Measurements from ENCODE around the gene EIF4B. TPM values are rescaled to one million over a fixed set of nuclear protein-coding genes. Genes with fewer than 3 reads are reported as not detected.

EIF4B gene
- polyA plus RNA-seq, 1 of the 3 experiments (the other 2 are of a cell fraction), result 267 TPM

DNA sequence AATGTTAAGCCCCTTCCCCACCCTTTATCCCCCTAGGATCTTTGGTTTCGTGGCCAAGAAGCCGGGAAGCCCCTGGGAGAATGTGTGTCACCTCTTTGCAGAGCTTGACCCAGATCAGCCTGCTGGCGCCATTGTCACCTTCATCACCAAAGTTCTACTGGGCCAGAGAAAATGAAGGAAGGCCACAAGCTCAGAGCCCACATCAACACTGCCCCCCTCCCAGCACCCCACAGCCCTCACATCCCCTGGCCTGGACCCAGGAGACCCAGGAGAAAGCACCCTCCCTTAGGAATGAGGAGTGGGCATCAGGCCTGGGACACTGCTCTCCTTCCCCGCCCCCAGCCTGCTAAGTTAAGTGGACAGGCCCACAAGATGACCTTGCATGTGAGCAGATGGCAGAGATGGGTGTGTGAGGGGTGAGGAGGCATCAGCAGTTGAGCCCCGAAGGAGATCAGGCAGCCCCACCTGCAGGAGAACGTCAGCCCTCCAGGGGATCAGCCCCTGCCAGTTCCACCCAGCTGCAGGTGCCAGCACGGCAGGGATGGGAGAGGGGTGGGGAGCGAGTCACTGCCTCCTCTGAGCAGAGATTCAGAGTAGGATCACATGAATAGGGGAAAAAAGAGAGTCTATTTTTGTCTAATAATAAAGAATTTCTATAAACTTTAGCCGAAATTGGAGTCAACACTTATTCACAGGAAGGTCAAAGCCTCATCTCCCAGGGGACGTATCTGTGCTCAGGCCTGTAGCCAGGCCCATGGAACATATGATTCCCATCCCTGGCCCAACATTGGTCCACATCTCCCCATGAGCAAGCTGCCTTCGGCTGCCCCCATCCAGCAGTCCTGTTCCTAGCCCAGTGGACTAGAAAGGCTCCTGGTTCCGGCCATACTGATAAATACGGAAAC is 57.7 kb downstream of the EIF4B start:
- Histone ChIP-seq H3K36me3 (replicated peaks in 1 of 2; ENCODE audit: control insufficient read depth in 1 of 2, insufficient read depth in 2 of 2, low read length in 1 of 2) (peaks cover 16 to 38% of the 10 kb centered on the region in 2 experiments), H3K9ac (no peak overlapping the region), H3F3A (replicated peaks; ENCODE audit: insufficient read depth) (peaks cover 36% of the 10 kb centered on the region), H2AFZ (ENCODE audit: low read depth) (no peak overlapping the region), H3K79me2 (ENCODE audit: insufficient read depth) (no peaks in the 10 kb centered on the region), H3K9me2 (no peaks in the 10 kb centered on the region), H3K27me3 (ENCODE audit: insufficient read depth) (no peaks in the 10 kb centered on the region), H3K4me1 (ENCODE audit: control insufficient read depth in 1 of 2, insufficient read depth in 2 of 2, low read depth in 1 of 2, low read length in 1 of 2) (peaks cover 17 to 22% of the 10 kb centered on the region in 2 experiments; a peak in 3 of 4 replicates), H3K4me2 (no peak overlapping the region), H3K4me3 (ENCODE audit: low read depth in 2 of 2, low read length in 1 of 2) (no peak overlapping the region), H4K20me1 (ENCODE audit: insufficient read depth) (no peaks in the 10 kb centered on the region), H3K9me3 (no peaks in the 10 kb centered on the region), H3K27ac (ENCODE audit: low read depth in 2 of 2, low read length in 1 of 2) (peak overlapping the region in 1 of 2 experiments; percentile 66; a peak in 2 of 4 replicates)
- whole genome bisulfite sequencing (ENCODE audit: low lambda C conversion rate), result 68% methylated on average over 10 of the region's 13 CpGs
- TF ChIP-seq TCF12 (IDR thresholded peaks at IDR 0.05) (peak; percentile 24; the same call in 1 of the 2 replicates), RCOR1 (IDR thresholded peaks at IDR 0.05; ENCODE audit: low read length) (no peak)
- no peak for DNase-seq
- ChIA-PET POLR2A (interaction anchor here (0.8 to 1.0 kb wide), 2 partner anchors 15 to 35 kb away, joined by 3 read pairs; partner anchors contain the start of gene SPRYD3), CTCF (interaction anchor here (0.8 to 14.5 kb wide), 8 partner anchors 9 to 150 kb away, joined by 3 to 385 read pairs (median 70); partner anchors contain the start of genes IGFBP6, SOAT2, SPRYD3 and TNS2)

DNA sequence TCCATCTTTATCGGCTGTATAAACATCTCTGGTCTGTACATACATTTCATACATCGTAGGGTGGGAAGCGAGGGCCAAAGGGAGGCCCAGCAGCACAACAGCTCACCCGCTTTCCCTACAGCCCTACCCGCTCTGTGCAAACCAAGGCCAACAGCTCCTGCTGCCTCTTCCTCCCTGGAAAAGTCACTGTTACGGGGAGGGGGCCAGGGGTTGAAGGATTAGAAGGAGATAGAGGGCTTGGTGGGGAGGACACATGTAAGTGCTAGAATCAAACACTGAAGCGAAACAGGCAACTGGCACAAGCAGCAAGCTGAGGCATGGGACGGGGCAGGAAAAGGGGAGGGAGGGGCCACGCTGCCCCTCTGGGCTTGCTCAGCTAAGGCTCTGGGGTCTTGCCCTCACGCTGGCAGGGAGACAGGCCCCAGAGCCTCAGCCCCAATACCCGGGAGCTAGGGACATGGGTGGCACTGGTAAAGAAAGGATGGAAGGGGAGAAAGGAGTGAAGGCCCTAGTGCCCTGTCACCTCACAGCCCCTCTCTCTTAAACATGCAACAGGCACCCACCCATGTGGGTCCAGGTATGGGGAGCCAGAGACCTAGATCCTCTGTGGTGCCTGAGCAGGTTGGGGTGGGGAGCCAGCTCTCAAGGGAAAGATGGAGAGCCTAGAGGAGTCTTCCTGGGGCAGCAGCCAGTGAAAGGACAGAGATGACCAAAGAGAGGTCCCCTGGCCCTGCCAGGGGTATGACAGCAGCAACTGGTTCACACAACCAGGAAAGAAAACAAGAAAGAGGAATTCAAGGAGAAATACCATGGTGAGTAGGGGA is 58.6 kb downstream of the EIF4B start:
- Histone ChIP-seq H3K9me3 (no peaks in the 10 kb centered on the region), H4K20me1 (ENCODE audit: insufficient read depth) (no peaks in the 10 kb centered on the region), H3K9ac (no peak overlapping the region), H3F3A (replicated peaks; ENCODE audit: insufficient read depth) (peaks cover 35% of the 10 kb centered on the region), H3K4me1 (ENCODE audit: control insufficient read depth in 1 of 2, insufficient read depth in 2 of 2, low read depth in 1 of 2, low read length in 1 of 2) (peaks cover 17 to 22% of the 10 kb centered on the region in 2 experiments; a peak in 3 of 4 replicates), H3K4me3 (ENCODE audit: low read depth in 2 of 2, low read length in 1 of 2) (no peak overlapping the region), H3K4me2 (no peak overlapping the region), H3K27ac (ENCODE audit: low read depth in 2 of 2, low read length in 1 of 2) (peak overlapping the region in 1 of 2 experiments; percentile 66; a peak in 2 of 4 replicates), H3K9me2 (no peaks in the 10 kb centered on the region), H3K36me3 (replicated peaks in 1 of 2; ENCODE audit: control insufficient read depth in 1 of 2, insufficient read depth in 2 of 2, low read length in 1 of 2) (peaks cover 11 to 30% of the 10 kb centered on the region in 2 experiments), H2AFZ (ENCODE audit: low read depth) (no peak overlapping the region), H3K79me2 (ENCODE audit: insufficient read depth) (no peaks in the 10 kb centered on the region), H3K27me3 (ENCODE audit: insufficient read depth) (no peaks in the 10 kb centered on the region)
- WGBS (ENCODE audit: low lambda C conversion rate), result 95% methylated on average over 11 of the region's 11 CpGs
- no peak for DNase-seq
- POLR2A ChIA-PET, result interaction anchor here (0.8 to 2.1 kb wide), 4 partner anchors 15 to 94 kb away, joined by 3 to 10 read pairs (median 6); partner anchors contain the start of genes IGFBP6 and SPRYD3
- CTCF ChIA-PET, result interaction anchor here (0.6 to 14.5 kb wide), 27 partner anchors 9 to 385 kb away, joined by 3 to 385 read pairs (median 10); partner anchors contain the start of genes AAAS, CSAD, IGFBP6 and SOAT2
- no peak for TF ChIP-seq RXRA (IDR thresholded peaks at IDR 0.05; ENCODE audit: borderline replicate concordance, low read depth)
- no peak for TF ChIP-seq FOXJ3 (CRISPR knock-in tag; IDR thresholded peaks at IDR 0.05)
- TF ChIP-seq MXI1 (IDR thresholded peaks at IDR 0.05; ENCODE audit: low read depth, low read length), result no peak
- no peak for TF ChIP-seq ZBTB33 (IDR thresholded peaks at IDR 0.05; ENCODE audit: borderline replicate concordance, low read depth)
- TF ChIP-seq USF1 (IDR thresholded peaks at IDR 0.05; ENCODE audit: borderline replicate concordance, low read depth), result no peak
- no peak for TF ChIP-seq ELF1 (IDR thresholded peaks at IDR 0.05)
- no peak for TF ChIP-seq PBX3 (IDR thresholded peaks at IDR 0.05)
- no peak for TF ChIP-seq GABPA (IDR thresholded peaks at IDR 0.05; ENCODE audit: low read depth)
- TF ChIP-seq TAF1 (IDR thresholded peaks at IDR 0.05; ENCODE audit: borderline replicate concordance, low read depth, low read length), result no peak
- TF ChIP-seq TEAD4 (IDR thresholded peaks at IDR 0.05; ENCODE audit: borderline replicate concordance, insufficient read depth), result no peak
